Measurements from ENCODE around the gene AP1G2.
"Not testable (repeated sequence)": the region's sequence is repeated elsewhere in the genome, so short reads cannot be mapped to it uniquely, and the experiment has no call there.

Gene AP1G2

GRCh38 chr14:23600322-23600707, 32.7 kb upstream of the AP1G2 start:
- DNase-seq: no peak

GRCh38 chr14:23594191-23594590, 26.6 kb upstream of the AP1G2 start:
- not testable (repeated sequence) for DNase-seq

- DNase-seq: no peak
Observed at GRCh38 chr14:23590198-23590597, 22.6 kb upstream of the AP1G2 start.

GRCh38 chr14:23589606-23590005, 22.0 kb upstream of the AP1G2 start:
- DNase-seq: no peak

- peak; percentile 81 for DNase-seq
Observed at GRCh38 chr14:23588884-23589598, 21.4 kb upstream of the AP1G2 start.

GRCh38 chr14:23584527-23585203, 17.1 kb upstream of the AP1G2 start:
- DNase-seq: not testable (repeated sequence)

GRCh38 chr14:23583761-23584526, 16.4 kb upstream of the AP1G2 start:
- not testable (repeated sequence) for DNase-seq

- DNase-seq: no peak
Observed at GRCh38 chr14:23582906-23583760, 15.5 kb upstream of the AP1G2 start.

GRCh38 chr14:23580948-23581281, 13.3 kb upstream of the AP1G2 start:
- DNase-seq: no peak

- DNase-seq: no peak
Observed at GRCh38 chr14:23580152-23580926, 12.7 kb upstream of the AP1G2 start.

GRCh38 chr14:23579739-23580138, 12.1 kb upstream of the AP1G2 start:
- DNase-seq: no peak

- no peak for DNase-seq
Observed at GRCh38 chr14:23579311-23579630, 11.7 kb upstream of the AP1G2 start.

GRCh38 chr14:23578560-23579310, 11.1 kb upstream of the AP1G2 start, which contains the start of gene JPH4:
TSS of gene JPH4 (minus strand) at chr14:23578790. CDS start at chr14:23577453, 1,337 bp downstream.
- DNase-seq: no peak

GRCh38 chr14:23577710-23578392, 10.3 kb upstream of the AP1G2 start:
- no peak for DNase-seq

- no peak for DNase-seq
Observed at GRCh38 chr14:23577004-23577681, 9.6 kb upstream of the AP1G2 start.

- no peak for DNase-seq
Observed at GRCh38 chr14:23573384-23574015, 5.9 kb upstream of the AP1G2 start.

- DNase-seq: peak; percentile 77
Observed at GRCh38 chr14:23572836-23573235, 5.2 kb upstream of the AP1G2 start.

GRCh38 chr14:23572524-23572828, 4.9 kb upstream of the AP1G2 start:
- no peak for DNase-seq

- peak; percentile 53 for DNase-seq
Observed at GRCh38 chr14:23571701-23572523, 4.3 kb upstream of the AP1G2 start.

Measured in GDM1 (cell line).